ENCODE results near the gene KBTBD8.

Gene KBTBD8

GRCh38 chr3:66998113-66998903 lies at the start of gene KBTBD8:
Gene KBTBD8 (plus strand): TSS chr3:66998307. CDS start chr3:66998356, 49 bp downstream.
- DNase-seq, result peak; percentile 94 to 97

GRCh38 chr3:66948838-66949237 lies 49.3 kb upstream of the KBTBD8 start:
- no peak for DNase-seq

- DNase-seq, result no peak
Measured at GRCh38 chr3:66949898-66950297, 48.2 kb upstream of the KBTBD8 start.

GRCh38 chr3:66952357-66952756 lies 45.8 kb upstream of the KBTBD8 start:
- no peak for DNase-seq

GRCh38 chr3:66953934-66954445 lies 44.1 kb upstream of the KBTBD8 start:
- DNase-seq, result no peak

- DNase-seq, result no peak
Measured at GRCh38 chr3:66956742-66957141, 41.4 kb upstream of the KBTBD8 start.

GRCh38 chr3:66957367-66957766 lies 40.7 kb upstream of the KBTBD8 start:
- DNase-seq, result no peak

- DNase-seq, result no peak
Measured at GRCh38 chr3:66958067-66958466, 40.0 kb upstream of the KBTBD8 start.

GRCh38 chr3:66962664-66963063 lies 35.4 kb upstream of the KBTBD8 start:
- DNase-seq, result no peak

GRCh38 chr3:66971245-66971644 lies 26.9 kb upstream of the KBTBD8 start:
- DNase-seq, result no peak

- peak; percentile 64 to 73 for DNase-seq
Measured at GRCh38 chr3:66971891-66972551, 26.1 kb upstream of the KBTBD8 start.

GRCh38 chr3:66980791-66981190 lies 17.3 kb upstream of the KBTBD8 start:
- no peak for DNase-seq

GRCh38 chr3:66983101-66983500 lies 15.0 kb upstream of the KBTBD8 start:
- DNase-seq, result no peak

GRCh38 chr3:66985336-66985920 lies 12.7 kb upstream of the KBTBD8 start:
- no peak for DNase-seq

GRCh38 chr3:66986406-66986805 lies 11.7 kb upstream of the KBTBD8 start:
- DNase-seq, result no peak

GRCh38 chr3:66989241-66989640 lies 8.9 kb upstream of the KBTBD8 start:
- no peak for DNase-seq

GRCh38 chr3:66989860-66990696 lies 8.0 kb upstream of the KBTBD8 start:
- no peak for DNase-seq

- no peak for DNase-seq
Measured at GRCh38 chr3:66991459-66991858, 6.6 kb upstream of the KBTBD8 start.

- DNase-seq, result no peak
Measured at GRCh38 chr3:66993082-66993481, 5.0 kb upstream of the KBTBD8 start.

- DNase-seq, result no peak
Measured at GRCh38 chr3:66994588-66994987, 3.5 kb upstream of the KBTBD8 start.

GRCh38 chr3:66996696-66997095 lies 1.4 kb upstream of the KBTBD8 start:
- DNase-seq, result no peak

GRCh38 chr3:66997560-66998112 lies 471 bp upstream of the KBTBD8 start:
- DNase-seq, result no peak

GRCh38 chr3:66998904-66999235 lies 763 bp downstream of the KBTBD8 start:
- no peak for DNase-seq

Measured in activated CD4-positive, alpha-beta T cell treated with anti-CD3 and anti-CD28 coated beads, Interleukin-2, amount 50 U/mL, for 48 hours (primary cell).